IMR-90 (cell line): ENCODE results near the gene IL36B. TPM values are rescaled to one million over a fixed set of nuclear protein-coding genes. Genes with fewer than 3 reads are reported as not detected.

Source experiments
- ATAC-seq: fragments of 200-7000 bp; cut with Tn5 transposase; 2 replicates; pipeline ENCODE4 v1.9.1; 2020; ENCODE audit warnings: low read depth, mild to moderate bottlenecking, moderate library complexity
- BruUV-seq: library from RNA; stranded (reverse); fragments of 400-500 nt; replicated peaks from 2 replicates; lab custom pipeline; 2021; lab: Mats Ljungman, UMichigan
- CTCF ChIA-PET: fragments of 300-600 bp; formaldehyde crosslinking; extraction: SDS; loops from one replicate; lab custom pipeline; 2021; ENCODE audit warnings: antibody characterized with exemption; lab: Yijun Ruan, JAX
- POLR2A ChIA-PET: fragments of 300-600 bp; sonication (Branson Sonifier 250); formaldehyde crosslinking; loops from one replicate; lab custom pipeline; 2022; ENCODE audit warnings: antibody characterized with exemption; ENCODE audit not compliant: unreplicated experiment; lab: Charles Lee
- DNase-seq: peaks from one replicate; pipeline ENCODE4 v3.0.0; 2013
- H2AFZ ChIP-seq: replicated peaks from 2 replicates; pipeline ENCODE3; 2013; ENCODE audit warnings: low read length, mild to moderate bottlenecking; ENCODE audit not compliant: poor library complexity
- H2AK5ac ChIP-seq: 2 replicates; pipeline ENCODE4 v1.6.1; 2013; ENCODE audit warnings: low read depth, low read length, inconsistent platforms
- H2AK9ac ChIP-seq: replicated peaks from 2 replicates; pipeline ENCODE3; 2013; ENCODE audit warnings: mild to moderate bottlenecking, low read depth, low read length, moderate library complexity; ENCODE audit not compliant: poor library complexity
- H2BK120ac ChIP-seq: 2 replicates; pipeline ENCODE4 v1.6.1; 2013; ENCODE audit warnings: low read depth, low read length, inconsistent platforms
- H2BK15ac ChIP-seq: 3 replicates; pipeline ENCODE4 v1.6.1; 2013; ENCODE audit warnings: low read depth, low read length, inconsistent platforms
- H2BK20ac ChIP-seq: 2 replicates; pipeline ENCODE4 v1.6.1; 2013; ENCODE audit warnings: low read depth, mild to moderate bottlenecking, inconsistent platforms, low read length, moderate library complexity
- H2BK5ac ChIP-seq: 2 replicates; pipeline ENCODE4 v1.6.1; 2013; ENCODE audit warnings: mild to moderate bottlenecking, low read depth, low read length, inconsistent platforms; ENCODE audit not compliant: poor library complexity, severe bottlenecking
- H3K14ac ChIP-seq: replicated peaks from 2 replicates; pipeline ENCODE4 v1.6.1; 2013; ENCODE audit warnings: low read depth, low read length, inconsistent platforms
- H3K18ac ChIP-seq: 2 replicates; pipeline ENCODE4 v1.6.1; 2013; ENCODE audit warnings: low read depth, low read length, control low read depth
- H3K23ac ChIP-seq: 2 replicates; pipeline ENCODE4 v1.6.1; 2013; ENCODE audit warnings: low read depth, low read length, inconsistent platforms
- H3K27ac ChIP-seq: 2 replicates; pipeline ENCODE4 v1.5.1; 2013; ENCODE audit warnings: mild to moderate bottlenecking, control low read depth, low read length; ENCODE audit not compliant: insufficient read depth
- H3K27me3 ChIP-seq: 2 replicates; pipeline ENCODE4 v1.6.1; 2013; ENCODE audit warnings: low read length; ENCODE audit not compliant: control insufficient read depth, insufficient read depth
- H3K36me3 ChIP-seq: 2 replicates; pipeline ENCODE4 v1.6.1; 2013; ENCODE audit warnings: low read length, mixed read lengths; ENCODE audit not compliant: control insufficient read depth, insufficient read depth
- H3K4ac ChIP-seq: 2 replicates; pipeline ENCODE4 v1.6.1; 2013; ENCODE audit warnings: low read depth, low read length, inconsistent platforms
- H3K4me1 ChIP-seq: 2 replicates; pipeline ENCODE4 v1.6.1; 2013; ENCODE audit warnings: low read length, mixed read lengths; ENCODE audit not compliant: control insufficient read depth, insufficient read depth
- H3K4me2 ChIP-seq: 2 replicates; pipeline ENCODE4 v1.6.1; 2013; ENCODE audit warnings: low read depth, mild to moderate bottlenecking, control low read depth, low read length, moderate library complexity
- H3K4me3 ChIP-seq: 2 replicates; pipeline ENCODE4 v1.5.1; 2013; ENCODE audit warnings: low read depth, mild to moderate bottlenecking, control low read depth, low read length, moderate library complexity; ENCODE audit not compliant: insufficient read depth
- H3K56ac ChIP-seq: 2 replicates; pipeline ENCODE4 v1.6.1; 2013; ENCODE audit warnings: low read length, inconsistent platforms; ENCODE audit not compliant: insufficient read depth; ENCODE audit errors: extremely low read depth
- H3K79me1 ChIP-seq, 2 experiments: 2 replicates each; pipeline ENCODE4 v1.6.1; 2013; ENCODE audit warnings: low read length in 2 of 2, inconsistent platforms in 1 of 2, low read depth in 1 of 2
- H3K9ac ChIP-seq: 2 replicates; pipeline ENCODE4 v1.6.1; 2013; ENCODE audit warnings: low read depth, low read length, control low read depth
- H3K9me1 ChIP-seq: 2 replicates; pipeline ENCODE4 v1.6.1; 2013; ENCODE audit warnings: low read length, inconsistent platforms; ENCODE audit not compliant: insufficient read depth
- H3K9me3 ChIP-seq: 2 replicates; pipeline ENCODE4 v1.6.1; 2013; ENCODE audit warnings: low read length; ENCODE audit not compliant: control insufficient read depth, insufficient read depth
- H4K20me1 ChIP-seq: 2 replicates; pipeline ENCODE4 v1.6.1; 2013; ENCODE audit warnings: low read length, inconsistent platforms; ENCODE audit not compliant: insufficient read depth
- H4K5ac ChIP-seq: 2 replicates; pipeline ENCODE4 v1.6.1; 2013; ENCODE audit warnings: mild to moderate bottlenecking, low read depth, low read length, control low read depth
- H4K8ac ChIP-seq, 2 experiments: 2 replicates each; pipeline ENCODE4 v1.6.1; 2013; ENCODE audit warnings: low read depth in 2 of 2, low read length in 2 of 2, control low read depth in 1 of 2, inconsistent platforms in 1 of 2
- H4K91ac ChIP-seq: 2 replicates; pipeline ENCODE4 v1.6.1; 2013; ENCODE audit warnings: low read depth, low read length, inconsistent platforms; ENCODE audit not compliant: insufficient read depth
- BHLHE40 ChIP-seq: fragments of 150-350 bp; IDR thresholded peaks from 2 replicates; pipeline ENCODE4 v1.6.1; 2016; ENCODE audit warnings: mild to moderate bottlenecking, low read depth, low read length
- ELK1 ChIP-seq: fragments of 150-350 bp; IDR thresholded peaks from 2 replicates; pipeline ENCODE4 v1.6.1; 2016; ENCODE audit warnings: low read depth, mild to moderate bottlenecking, low read length, moderate library complexity, borderline replicate concordance
- FOS ChIP-seq: fragments of 150-350 bp; IDR thresholded peaks from 2 replicates; pipeline ENCODE4 v1.6.1; 2016; ENCODE audit warnings: low read depth, low read length
- POLR2A ChIP-seq: IDR thresholded peaks from 2 replicates; pipeline ENCODE4 v1.6.1; 2012; ENCODE audit warnings: mild to moderate bottlenecking, low read depth, low read length
- WGBS, 2 experiments: methylation state at CpG; one replicate each; pipeline versions ENCODE4 v1.1.5 to v1.1.7; 2013; ENCODE audit warnings: missing lambda C conversion rate in 2 of 2; ENCODE audit not compliant: insufficient read length in 1 of 2; ENCODE audit errors: extremely low coverage in 2 of 2; 5-methylcytosine and 5-hydroxymethylcytosine counted together
- dilution Hi-C: fragments of 300-500 bp; cut with HindIII; formaldehyde crosslinking; loops from one replicate; pipeline ENCODE4 v1.14.3; 2018; ENCODE audit warnings: low sequenced_read_pairs; ENCODE audit not compliant: unreplicated experiment
- in situ Hi-C: fragments of 300-500 bp; cut with MboI; formaldehyde crosslinking; loops from 3 replicates; pipeline ENCODE4 v1.14.3; 2019; ENCODE audit warnings: low sequenced_read_pairs, inconsistent platforms, mixed read lengths
- intact Hi-C: fragments of 100-400 bp; cut with micrococcal nuclease; formaldehyde crosslinking; loops from 2 replicates; pipeline ENCODE4 v1.10.0; 2022
- polyA plus RNA-seq, 3 experiments: library from polyadenylated mRNA; depleted of rRNA; stranded (reverse); fragments of >200 nt; gene quantifications; 2 replicates each; pipeline ENCODE4 v1.2.3, GENCODE V29; 2012; ENCODE audit warnings: low replicate concordance in 1 of 3
- total RNA-seq: library from RNA; depleted of rRNA; stranded (reverse); fragments of >200 nt; gene quantifications from 2 replicates; pipeline ENCODE4 v1.2.3, GENCODE V29; 2012

Gene IL36B
- total and polyA plus RNA-seq, 2 of the 4 experiments (the other 2 are of a cell fraction) = not detected

- Histone ChIP-seq H4K8ac (no peak overlapping the region), H3K9ac (no peak overlapping the region), H3K56ac (no peak overlapping the region), H3K4me3 (no peak overlapping the region), H2BK5ac (no peak overlapping the region), H2AFZ (no peak overlapping the region), H4K20me1 (no peaks in the 10 kb centered on the region), H3K27ac (no peak overlapping the region), H2BK120ac (no peak overlapping the region), H2BK15ac (no peak overlapping the region), H3K18ac (no peak overlapping the region), H3K36me3 (no peaks in the 10 kb centered on the region), H3K14ac (no peak overlapping the region), H3K9me3 (no peaks in the 10 kb centered on the region), H4K91ac (no peak overlapping the region), H2AK5ac (no peak overlapping the region), H2BK20ac (no peak overlapping the region), H3K27me3 (peaks cover 8% of the 10 kb centered on the region), H3K4me1 (no peaks in the 10 kb centered on the region), H3K79me1 (no peaks in the 10 kb centered on the region), H3K4ac (no peak overlapping the region), H4K5ac (no peak overlapping the region), H3K9me1 (no peaks in the 10 kb centered on the region), H3K4me2 (no peak overlapping the region), H3K23ac (no peak overlapping the region), H2AK9ac (no peak overlapping the region)
- ChIA-PET POLR2A (no interaction called here), CTCF (no interaction called here)
- TF ChIP-seq BHLHE40 (no peak), FOS (no peak), POLR2A (no peak), ELK1 (no peak)
- WGBS, 2 experiments = no CpG with 5 or more reads among the region's 5 CpGs
- dilution Hi-C loops (no loop called here), in situ Hi-C loops (no loop called here), intact Hi-C loops (no loop called here)
- DNase-seq (no peak), ATAC-seq (no peak)
- BruUV-seq = no TSS peak
Measured at GRCh38 chr2:113041871-113042270, 10.8 kb downstream of the IL36B start.
